ENCODE results near the gene KREMEN2.
A peak's percentile ranks its signal among the peaks of the same experiment; 100 is the strongest.
"Not testable (repeated sequence)": the region's sequence is repeated elsewhere in the genome, so short reads cannot be mapped to it uniquely, and the experiment has no call there.

Gene KREMEN2

DNA sequence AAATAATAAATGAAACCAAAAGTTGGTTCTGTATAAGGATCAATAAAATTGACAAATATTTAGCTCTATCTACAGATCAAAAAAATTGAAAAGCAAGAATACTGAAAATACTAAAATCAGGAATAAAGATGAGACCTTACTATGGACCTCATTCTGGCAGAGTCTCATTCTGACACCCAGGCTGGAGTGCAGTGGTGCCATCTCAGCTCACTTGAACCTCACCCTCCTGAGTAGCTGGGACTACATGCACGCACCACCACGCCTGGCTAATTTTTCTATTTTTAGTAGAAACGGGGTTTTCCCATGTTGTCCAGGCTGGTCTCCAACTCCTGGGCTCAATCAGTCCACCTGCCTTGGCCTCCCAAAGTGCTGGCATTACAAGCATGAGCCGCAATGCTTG, 22.0 kb upstream of the KREMEN2 start:
- no peak for DNase-seq

DNA sequence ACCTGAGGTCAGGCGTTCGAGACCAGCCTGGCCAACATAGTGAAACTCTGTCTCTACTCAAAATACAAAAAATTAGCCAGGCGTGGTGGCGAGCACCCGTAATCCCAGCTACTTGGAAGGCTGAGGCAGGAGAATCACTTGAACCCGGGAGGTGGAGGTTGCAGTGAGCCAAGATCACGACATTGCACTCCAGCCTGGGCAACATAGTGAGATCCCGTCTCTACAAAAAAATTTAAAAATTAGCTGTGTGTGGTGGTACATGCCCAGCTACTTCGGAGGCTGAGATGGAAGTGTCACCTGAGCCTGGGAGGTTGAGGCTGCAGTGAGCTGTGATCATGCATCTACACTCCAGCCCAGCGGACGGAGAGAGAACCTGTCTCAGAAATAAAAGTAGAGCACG, 20.4 kb upstream of the KREMEN2 start:
- not testable (repeated sequence) for DNase-seq

DNA sequence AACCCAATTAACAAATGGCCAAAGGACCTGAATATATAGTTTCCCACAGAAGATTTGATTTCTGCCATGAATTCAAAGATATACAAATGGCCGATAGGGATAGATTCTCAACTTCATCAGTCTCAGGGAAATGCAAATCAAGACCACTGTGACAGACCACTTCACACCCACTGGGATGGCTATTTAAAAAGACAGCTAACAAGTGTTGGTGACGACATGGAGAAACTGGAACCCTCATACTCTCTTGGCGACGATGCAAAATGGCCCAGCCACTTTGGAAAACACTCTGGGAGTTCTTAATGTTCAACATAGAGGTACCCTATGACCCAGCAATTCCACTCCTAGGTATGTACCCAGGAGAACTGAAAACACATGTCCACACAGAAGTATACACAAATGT, 17.4 kb upstream of the KREMEN2 start:
- no peak for DNase-seq

DNA sequence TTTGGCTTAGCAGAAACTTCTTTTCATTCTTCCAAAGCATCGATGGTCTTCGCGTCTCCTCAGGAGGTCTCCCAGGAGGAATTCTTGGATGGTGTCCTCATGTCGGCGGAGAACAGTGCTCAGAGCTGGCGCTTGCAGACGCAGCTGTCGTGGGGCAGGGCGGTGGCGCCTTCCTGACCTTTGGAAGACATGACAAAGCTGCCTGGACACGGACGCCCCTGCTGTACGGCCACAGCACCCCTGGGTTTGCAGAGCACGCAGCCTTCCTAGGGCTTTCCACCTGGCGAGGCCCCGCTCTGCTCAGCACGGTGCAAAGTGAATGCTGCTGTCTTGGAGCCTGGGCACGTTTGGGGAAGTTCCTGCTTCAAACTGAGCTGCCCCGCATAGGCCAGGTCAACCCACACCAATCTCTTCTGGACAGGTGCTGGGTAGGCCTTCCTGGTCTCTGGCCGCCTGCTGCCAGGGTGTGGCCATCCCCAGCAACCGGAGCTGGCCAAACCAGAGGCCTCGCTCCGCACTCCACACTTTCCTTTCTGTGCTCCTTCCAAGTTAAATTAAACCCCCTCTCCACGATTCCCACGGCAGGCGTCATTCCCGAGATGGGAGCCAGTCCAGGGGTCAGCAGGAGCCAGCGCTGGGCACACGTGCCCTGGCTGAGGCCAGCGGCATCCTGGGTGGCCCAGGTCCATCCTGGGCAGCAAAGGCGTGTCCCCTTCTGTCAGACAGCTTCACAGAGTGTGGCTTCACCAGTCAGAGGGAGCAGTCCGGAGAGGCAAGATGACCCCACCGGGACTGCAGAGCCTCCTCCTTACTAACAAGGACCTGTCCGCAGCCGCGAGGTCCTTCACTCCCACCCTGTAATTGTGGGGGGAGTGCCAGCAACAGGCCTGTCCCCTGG, 15.0 kb upstream of the KREMEN2 start:
- no peak for DNase-seq

DNA sequence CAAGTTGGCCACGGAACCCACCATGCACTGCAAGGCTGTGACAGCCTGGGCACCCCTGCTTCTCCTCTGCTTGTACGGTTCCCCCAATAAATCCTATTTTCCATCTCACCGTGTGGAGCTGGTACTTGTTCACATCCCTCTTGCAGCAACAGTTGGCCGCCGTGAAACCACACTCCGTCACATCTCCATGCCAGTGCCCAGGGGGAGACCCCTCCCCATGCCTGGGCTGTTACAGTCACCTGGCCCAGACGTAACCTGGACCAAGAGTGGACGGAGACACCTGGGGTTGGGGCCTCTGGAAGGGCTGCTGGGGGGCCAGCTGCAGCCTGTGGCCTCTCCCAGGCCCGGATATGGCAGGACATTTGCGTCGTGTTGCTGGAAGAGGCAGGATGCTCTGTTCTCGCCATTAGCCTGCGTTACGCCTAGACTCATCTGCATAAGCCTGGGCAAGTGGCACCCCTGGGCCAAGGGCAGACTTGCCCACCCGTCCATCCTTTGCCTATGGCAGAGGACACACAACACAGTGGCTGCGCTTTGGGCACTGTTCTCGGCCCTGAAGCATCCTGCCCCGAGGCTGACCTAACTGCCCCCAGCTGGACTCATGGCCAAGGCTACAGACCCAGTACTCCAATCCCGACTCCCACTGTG, 14.2 kb upstream of the KREMEN2 start:
- DNase-seq = no peak

DNA sequence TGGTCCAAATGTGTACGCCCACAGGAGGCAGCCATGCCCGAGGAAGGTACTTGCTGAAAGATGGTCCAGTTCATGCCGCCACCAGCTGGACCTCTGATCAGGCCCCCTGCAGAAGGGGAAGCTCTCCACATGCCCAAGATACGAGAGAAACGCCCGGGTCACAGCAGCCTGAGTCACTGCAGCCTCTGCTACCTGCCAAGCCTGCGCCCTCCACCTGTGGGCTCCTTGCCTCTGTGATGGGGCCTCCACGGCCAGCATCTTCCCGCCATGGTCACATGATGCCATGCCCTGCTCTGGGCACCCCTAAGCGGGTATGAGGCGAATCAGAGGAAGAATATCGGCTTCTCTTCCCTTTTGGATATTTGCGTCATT, 13.7 kb upstream of the KREMEN2 start:
- no peak for DNase-seq

DNA sequence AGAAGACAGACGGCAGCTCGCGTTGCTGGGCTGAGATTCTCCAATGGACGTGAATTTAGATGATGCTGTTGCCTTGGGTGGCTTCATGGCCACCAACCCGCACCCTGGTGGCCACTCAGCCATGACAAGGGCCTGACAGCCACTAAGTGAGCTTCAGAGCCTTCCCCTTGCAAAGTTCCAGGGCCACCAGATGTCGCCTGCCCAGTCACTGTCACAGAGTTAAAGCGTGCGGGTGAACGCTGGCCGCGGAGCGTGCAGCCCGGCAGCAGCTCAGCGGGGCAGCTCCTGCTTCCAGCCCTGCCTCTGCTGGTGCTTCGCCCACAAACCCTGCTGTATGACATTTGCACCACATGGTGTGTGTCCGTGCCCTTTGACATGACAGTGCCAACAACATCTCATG, 13.3 kb upstream of the KREMEN2 start:
- DNase-seq = no peak

DNA sequence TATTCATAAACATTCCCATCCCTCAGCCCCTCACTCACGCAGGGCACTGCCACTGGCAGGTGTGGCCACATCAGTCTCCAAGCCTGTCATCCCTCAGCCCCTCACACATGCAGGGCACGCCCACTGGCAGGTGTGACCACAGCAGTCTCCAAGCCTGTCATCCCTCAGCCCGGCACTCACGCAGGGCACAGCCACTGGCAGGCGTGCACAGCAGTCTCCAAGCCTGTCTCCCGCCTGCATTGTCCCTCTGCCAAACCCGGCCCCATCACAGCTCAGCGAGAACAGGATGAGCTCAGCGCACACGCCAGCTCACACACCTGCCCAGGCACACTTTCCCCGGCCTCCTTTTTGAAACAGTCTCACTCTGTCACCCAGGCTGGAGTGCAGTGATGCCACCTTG, 11.4 kb upstream of the KREMEN2 start:
- no peak for DNase-seq

DNA sequence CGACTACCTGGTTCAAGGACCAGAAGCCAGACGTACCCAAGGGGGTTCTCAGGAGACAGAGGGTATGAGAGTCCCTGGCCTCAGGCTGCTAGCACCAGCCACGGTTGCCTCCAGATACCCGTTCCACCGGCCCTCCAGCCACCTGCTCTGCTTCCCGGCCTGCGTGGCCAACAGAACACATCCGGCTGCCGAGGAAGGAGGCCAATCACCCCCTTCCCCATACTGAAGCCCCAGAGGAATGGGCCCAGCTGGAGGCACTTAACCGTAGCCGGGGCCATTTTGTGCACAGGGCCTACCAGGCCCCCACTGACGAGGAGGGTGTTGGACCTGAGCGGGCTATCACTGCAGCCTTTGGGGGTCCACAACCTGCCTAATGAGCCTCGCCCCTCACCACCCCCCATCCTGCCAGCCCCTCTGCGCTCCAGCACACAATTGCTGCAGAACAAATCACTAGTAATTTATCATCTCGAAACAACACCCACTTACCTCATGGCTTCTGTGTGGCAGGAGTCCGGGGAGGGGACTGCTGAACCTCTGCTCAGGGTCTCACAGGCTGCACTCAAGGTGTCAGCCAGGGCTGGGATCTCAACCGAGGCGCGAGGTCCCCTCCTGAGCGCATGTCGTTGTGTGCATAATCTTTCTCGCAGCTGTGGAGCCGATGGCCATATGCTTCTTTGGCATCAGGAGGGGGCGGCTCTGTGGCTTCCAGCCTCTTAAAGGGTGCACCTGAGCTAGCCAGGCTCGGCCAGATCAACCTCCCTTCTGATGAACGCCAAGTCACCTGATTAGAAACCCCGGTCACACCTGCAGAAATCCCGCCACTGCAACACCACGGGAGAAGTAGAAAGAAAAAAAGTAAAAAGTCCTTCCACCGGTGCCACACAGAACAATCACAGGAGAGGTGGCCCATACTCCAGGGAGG, 10.1 kb upstream of the KREMEN2 start:
- DNase-seq = no peak

DNA sequence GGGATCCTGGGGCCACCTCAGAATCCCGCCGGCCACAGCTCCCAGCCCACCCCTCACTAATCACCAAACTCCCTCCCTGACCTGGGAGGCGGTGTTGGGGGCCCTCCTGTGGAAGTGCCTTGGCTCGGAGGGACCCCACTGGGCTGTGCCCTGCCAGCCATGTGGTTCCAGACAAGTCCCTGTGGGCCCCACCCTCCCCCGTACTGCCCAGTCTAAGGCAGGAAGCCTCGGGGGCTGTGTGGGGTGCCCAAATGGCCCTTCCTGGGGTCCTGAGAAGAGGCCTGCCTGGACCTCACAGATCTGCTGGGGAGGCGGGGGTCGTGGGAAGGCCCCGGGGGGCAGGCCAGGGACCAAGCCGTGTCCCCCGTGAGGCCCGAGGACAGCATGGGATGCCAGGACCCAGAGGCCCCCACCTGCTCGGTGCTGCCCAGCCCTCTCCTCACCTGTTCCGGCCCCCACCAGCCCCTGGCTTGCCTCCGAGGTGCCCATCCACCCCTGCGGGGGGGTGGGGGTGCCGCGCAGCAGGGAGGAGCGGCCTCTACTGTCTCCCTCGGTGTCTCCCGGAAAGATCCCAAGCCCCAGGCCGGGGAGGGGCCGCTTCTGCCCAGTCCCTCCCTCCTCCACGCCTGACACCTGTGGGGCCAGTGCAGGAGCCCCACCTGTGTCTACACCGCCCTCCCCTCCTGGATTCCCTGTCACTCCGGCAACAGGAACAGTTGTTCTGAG, 9.3 kb upstream of the KREMEN2 start:
- no peak for DNase-seq

DNA sequence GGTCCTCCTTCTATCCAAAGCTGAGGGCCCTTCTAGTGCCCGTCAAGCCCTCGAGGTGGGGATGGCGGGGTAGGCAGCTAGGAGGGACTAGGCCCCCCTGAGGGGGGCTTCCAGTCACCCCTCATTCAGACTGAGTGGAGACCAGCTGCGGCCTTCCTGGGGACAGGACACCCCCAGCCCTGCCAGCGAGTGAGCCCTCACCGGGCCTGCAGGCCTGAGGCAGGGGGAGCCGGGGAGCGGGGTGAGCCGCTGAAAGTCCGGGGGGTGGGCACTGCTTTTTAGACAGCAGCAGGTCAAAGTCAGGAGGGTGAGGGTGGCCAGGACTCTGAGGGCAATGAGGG, 8.7 kb upstream of the KREMEN2 start:
- no peak for DNase-seq

DNA sequence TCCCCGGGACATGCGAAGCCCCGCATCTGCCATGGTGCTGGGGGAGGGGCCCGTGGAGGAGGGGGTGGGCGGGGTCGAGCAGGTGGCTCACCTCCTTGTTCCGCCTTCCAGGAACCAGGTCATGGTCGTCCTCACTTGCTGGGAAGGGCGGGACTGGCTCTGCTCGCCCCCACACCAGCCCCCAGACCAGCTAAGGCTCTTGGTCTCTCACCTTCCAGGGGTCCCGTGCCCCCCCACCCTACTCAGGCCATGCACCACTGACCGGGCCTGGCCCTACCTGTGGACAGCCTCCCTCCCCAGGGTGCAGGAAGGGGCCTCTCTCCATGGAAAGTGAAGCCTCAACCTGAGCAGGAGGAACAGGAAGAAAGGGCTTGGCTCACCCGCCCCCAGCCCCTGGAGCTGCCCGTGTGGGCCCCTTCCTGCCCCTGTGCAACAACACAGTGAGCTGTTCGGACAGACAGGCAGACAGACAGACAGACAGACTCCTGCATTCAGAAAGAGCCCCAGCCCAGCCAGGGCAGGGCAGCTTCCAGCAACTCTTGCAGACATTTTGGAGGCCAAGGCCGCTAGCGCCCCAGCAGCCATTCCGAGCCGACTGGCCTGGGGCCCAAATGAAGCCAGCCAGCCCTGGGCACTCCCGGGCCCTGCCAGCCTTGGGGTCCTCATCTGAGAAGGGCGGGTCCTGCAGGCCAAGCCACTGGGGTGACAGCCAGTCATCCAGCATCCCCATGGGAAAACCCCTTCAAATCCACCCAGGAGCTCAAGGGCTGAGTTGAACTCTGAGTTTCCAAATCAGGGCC, 8.1 kb upstream of the KREMEN2 start:
- no peak for DNase-seq

DNA sequence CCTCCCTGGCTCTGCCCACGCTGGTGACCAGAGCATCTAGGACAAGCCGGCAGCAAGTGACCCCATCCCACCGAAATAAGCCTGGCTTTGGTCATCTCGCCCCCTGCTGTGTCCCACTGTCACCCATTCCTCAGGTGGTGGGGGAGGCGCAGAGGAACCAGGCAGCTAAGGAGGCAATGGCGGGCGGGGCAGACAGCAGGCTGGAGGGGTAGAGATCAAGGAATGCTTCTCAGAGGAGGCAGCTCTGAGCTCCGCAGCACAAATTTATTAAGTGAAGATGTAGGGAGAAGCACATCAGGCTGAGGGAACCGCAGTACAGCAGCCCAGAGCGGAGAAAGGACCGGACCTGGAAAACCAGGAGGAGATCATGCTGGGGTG, 7.5 kb upstream of the KREMEN2 start:
- no peak for DNase-seq

DNA sequence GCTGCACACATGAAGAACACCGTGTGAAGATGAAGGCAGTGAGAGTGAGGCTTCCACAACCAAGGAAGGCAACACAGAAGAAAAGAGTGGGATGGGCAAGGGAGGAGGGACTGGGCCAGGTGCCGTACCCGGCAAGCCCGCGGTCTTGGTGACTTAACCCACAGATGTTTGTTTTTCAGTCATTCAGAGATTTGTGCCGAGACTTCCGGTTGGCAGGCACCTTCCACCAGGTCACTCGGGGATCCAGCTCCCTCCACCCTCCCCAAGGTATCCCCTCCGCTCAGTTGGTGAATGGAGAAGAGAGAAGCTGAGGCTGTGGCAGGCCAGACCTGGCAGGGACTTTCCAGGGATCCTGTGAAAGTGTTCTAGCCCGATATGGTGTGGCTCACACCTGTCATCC, 4.9 kb upstream of the KREMEN2 start:
- DNase-seq = no peak

DNA sequence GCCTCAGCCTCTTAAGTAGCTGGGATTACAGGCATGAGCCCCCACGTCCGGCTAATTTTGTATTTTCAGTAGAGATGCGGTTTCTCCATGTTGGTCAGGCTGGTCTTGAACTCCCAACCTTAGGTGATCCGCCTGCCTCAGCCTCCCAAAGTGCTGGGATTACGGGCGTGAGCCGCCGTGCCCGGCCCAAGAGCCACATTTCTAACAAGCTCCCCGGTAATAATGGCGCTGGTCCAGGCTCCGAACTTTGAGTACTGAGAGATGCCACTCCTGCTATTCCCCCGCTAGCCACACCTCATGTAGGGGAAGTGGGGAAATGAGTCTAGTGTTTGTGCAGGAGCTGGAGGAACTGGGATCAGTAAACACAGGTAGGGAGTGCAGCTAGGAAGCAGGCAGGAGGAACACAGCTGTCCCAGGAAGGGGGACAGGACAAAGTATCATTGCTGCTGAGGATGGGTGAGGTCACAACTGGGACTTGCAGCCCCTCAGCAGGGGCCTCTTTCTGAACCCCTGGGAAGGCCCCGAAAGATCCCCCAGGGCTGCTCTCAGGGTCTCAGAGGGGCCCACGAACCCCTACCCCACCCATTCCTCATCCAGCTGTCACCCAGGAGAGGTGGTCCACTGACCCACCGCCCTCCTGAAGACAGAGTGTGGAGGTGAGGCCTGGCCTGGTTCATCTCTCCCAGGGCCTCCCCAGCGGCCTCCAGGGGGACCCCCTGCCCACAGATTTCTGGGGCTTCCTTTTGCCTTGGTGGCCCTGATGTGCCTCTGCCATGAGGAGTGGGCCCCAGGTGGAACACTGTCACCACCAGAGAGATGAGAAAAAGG, 3.7 kb upstream of the KREMEN2 start:
- DNase-seq = no peak

DNA sequence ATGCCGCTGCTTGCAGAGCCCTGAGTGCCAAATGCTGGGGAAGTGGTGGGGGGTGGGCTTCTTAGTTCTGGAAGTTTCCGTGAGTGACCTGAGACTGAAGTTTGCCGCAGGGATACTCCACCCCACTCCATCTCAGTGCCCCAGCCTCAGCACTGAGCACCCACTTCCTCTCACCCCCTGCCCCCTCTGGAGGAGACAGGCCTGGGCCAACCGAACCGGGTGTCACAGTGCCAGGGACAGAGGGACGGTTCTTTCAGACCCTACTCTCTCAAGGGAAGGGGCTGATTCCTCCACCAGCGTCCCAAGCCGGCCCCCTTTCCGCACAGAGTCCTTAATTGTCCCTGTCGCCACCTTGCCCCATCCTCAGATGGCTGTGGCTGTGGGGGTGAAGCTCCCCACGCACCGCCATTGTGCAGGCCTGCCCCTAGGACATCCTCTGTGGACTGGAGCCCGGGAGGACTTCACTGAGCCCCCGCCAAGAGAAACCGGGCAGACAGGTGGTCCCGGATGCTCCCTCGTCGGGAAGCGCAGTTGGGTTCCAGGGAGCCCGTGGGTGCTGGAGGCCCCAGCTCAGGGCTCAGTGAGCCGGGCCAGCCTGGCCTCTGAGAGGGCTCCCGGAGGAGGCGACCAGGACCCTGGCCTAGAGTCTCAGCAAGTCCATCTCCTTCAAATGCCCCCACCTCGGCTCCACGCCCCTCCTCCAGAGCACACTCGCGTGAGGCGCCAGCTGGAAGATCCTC, 1.6 kb upstream of the KREMEN2 start:
- no peak for DNase-seq

DNA sequence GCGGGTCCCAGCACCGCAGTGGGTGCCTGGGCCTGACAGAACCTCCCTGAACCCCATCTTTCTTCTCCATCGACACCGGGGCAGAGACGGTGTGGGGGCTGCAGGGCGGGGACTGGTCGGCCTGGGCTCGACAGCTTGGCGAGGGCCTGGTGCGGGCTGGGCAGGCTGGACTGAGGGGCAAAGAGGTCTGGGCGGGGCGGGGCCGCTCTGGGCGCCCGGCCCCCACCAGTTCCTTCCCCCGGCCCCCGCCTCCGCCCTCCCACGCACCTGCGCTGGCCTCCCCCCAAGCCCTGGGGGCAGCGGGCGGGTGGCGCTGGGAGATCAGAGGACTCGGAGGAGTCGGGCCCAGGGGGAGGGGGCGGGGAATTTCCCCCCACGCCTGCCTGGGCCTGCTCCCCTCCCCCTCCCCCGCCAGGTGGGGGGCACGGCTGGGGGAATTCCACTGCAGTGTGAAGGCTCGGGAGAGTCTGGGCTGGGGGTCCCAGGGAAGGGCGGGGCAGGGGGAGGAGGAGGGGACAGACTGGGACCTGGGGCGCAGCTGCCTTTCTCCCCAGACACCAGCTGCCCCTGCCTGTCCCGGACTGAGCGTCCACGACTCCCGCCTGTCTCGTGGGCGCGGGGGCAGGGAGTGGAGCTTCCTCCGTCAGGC, 877 bp upstream of the KREMEN2 start:
- DNase-seq = no peak

DNA sequence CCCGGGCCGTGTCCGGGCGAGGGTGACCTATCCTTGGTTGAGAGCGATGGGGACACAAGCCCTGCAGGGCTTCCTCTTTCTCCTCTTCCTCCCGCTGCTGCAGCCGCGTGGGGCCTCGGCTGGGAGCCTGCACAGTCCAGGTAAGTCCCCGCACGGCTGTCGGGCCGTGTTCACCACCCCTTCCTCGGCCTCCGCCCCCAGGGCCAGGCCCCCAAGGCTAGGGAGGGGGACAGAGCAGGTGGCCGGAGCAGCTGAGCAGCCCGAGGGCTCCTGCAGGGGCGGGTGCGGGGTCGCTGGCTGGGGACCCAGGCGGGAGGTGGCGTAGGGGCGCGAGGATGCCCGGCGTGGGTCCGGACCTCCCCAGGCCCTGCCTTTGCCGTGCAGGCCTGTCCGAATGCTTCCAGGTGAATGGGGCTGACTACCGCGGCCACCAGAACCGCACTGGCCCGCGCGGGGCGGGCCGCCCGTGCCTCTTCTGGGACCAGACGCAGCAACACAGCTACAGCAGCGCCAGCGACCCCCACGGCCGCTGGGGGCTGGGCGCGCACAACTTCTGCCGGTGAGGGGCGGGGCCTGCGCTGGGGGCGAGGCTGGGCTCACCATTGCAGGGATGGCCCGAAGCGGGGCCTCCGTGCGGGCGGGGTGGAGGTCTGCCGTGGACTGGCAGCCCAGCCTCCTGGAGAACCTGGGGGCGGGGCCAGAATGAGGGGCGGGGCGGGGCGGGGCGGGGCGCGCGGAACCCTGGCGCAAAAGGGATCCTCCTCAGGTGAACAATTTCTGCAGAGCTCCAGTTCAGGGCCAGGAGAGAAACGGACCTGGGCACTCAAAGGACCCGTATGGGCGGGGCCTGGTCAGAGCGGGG, 631 bp downstream of the KREMEN2 start:
- peak; percentile 48 for DNase-seq

Data from CD4-positive, alpha-beta T cell treated with Interleukin-4 for 4 hours (primary cell).